Gastroesophageal sphincter (tissue), 4 donors: ENCODE results near the gene WDR73. TPM values are rescaled to one million over a fixed set of nuclear protein-coding genes. Genes with fewer than 3 reads are reported as not detected.
"Not testable (repeated sequence)": the region's sequence is repeated elsewhere in the genome, so short reads cannot be mapped to it uniquely, and the experiment has no call there.

Source experiments
- ATAC-seq: fragments of 150-250 bp; one replicate; pipeline ENCODE4 v1.9.1; 2016; ENCODE audit warnings: mild to moderate bottlenecking, moderate library complexity
- H3K27ac ChIP-seq, 4 donors: fragments of 200-600 bp; sonication (generic) in 3 of 4; 1 replicate in 3 of 4; 2 replicates in 1 of 4; pipeline ENCODE4 v1.5.1; 2016 to 2019
- H3K27me3 ChIP-seq: fragments of 200-600 bp; sonication (generic); one replicate; pipeline ENCODE4 v1.5.1; 2019
- H3K36me3 ChIP-seq, 2 donors: fragments of 200-600 bp; sonication (generic); one replicate each; pipeline ENCODE4 v1.5.1; 2019; ENCODE audit warnings: control low read depth in 1 of 2
- H3K4me1 ChIP-seq, 3 donors: fragments of 200-600 bp; sonication (generic); 1 replicate in 2 of 3; 2 replicates in 1 of 3; pipeline ENCODE4 v1.5.1; 2016 to 2019; ENCODE audit warnings: control low read depth in 2 of 3
- H3K4me3 ChIP-seq, 2 donors: fragments of 200-600 bp; sonication (generic); one replicate each; pipeline ENCODE4 v1.5.1; 2019; ENCODE audit warnings: mild to moderate bottlenecking in 1 of 2, moderate library complexity in 1 of 2
- H3K9me3 ChIP-seq, 3 donors: fragments of 200-600 bp; sonication (generic); one replicate each; pipeline ENCODE4 v1.5.1; 2017 to 2019; ENCODE audit warnings: control low read depth in 2 of 3
- EP300 ChIP-seq: sonication (generic); formaldehyde crosslinking; IDR thresholded peaks from one replicate; pipeline ENCODE4 v1.6.1; 2017; ENCODE audit warnings: antibody characterized with exemption, mild to moderate bottlenecking
- POLR2A ChIP-seq, 2 donors: fragments of 450-650 bp; IDR thresholded peaks; one replicate each; pipeline ENCODE4 v1.6.1; 2017; ENCODE audit warnings: antibody characterized with exemption in 2 of 2, mild to moderate bottlenecking in 2 of 2, moderate library complexity in 1 of 2
- POLR2AphosphoS5 ChIP-seq: sonication (generic); formaldehyde crosslinking; IDR thresholded peaks from one replicate; pipeline ENCODE4 v1.6.1; 2017; ENCODE audit warnings: antibody characterized with exemption
- WGBS, 2 donors: methylation state at CpG; one replicate each; pipeline ENCODE4 v1.1.5; 2018; ENCODE audit warnings: low coverage in 1 of 2; 5-methylcytosine and 5-hydroxymethylcytosine counted together
- total RNA-seq, 4 donors: library from RNA; depleted of rRNA; stranded (reverse); fragments of >200 nt; gene quantifications; one replicate each; pipeline ENCODE4 v1.1.0, GENCODE V29; 2016
- TF ChIP-seq, protein P1 (sequence below), 4 experiments: fragments of 200-600 bp in 2 of 4; fragments of 450-650 bp in 2 of 4; sonication (generic) in 1 of 4; IDR thresholded peaks; one replicate each; pipeline ENCODE4 v1.5.1; 2017 to 2019; ENCODE audit warnings: antibody characterized with exemption in 4 of 4, mild to moderate bottlenecking in 2 of 4, moderate library complexity in 2 of 4

Gene WDR73
- total RNA-seq, 4 donors from 2014 or later: 12.6 to 43.3 (median 20.2) TPM

DNA sequence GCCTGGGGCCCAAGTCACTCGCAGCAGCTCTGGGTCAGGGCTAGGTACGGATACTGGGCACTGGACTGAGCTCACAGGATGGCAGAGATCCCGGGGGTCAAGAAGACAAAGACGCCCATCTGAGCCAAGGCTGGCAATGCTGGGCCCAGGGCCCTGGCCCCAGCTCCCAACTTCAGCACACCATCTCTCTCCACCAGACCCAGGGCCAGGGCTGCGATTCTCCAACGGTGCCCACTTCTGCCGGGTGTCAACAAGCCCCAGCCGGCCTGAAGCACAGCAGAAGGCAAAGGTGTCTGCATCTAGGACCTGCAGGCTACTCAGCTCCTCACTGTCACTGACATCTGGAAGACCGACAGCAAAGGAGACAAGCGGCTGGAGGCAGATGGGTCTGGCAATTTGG, 8.6 kb downstream of the WDR73 start:
- Histone ChIP-seq H3K4me1 (peaks cover 0 to 17% (median 0%) of the 10 kb centered on the region in 3 donors), H3K9me3 (no peaks in the 10 kb centered on the region), H3K36me3 (peaks cover 0 to 100% of the 10 kb centered on the region in 2 donors), H3K27ac (no peak overlapping the region), H3K27me3 (no peaks in the 10 kb centered on the region), H3K4me3 (no peak overlapping the region)
- no peak for ATAC-seq
- WGBS, 2 donors: 100% methylated on average over 2 of the region's 10 CpGs; no CpG with 5 or more reads in 1 of the 2 donors
- no peak for TF ChIP-seq POLR2A (IDR thresholded peaks at IDR 0.05)
- no peak for TF ChIP-seq POLR2AphosphoS5
- TF ChIP-seq EP300: no peak
- TF ChIP-seq, protein P1, sequence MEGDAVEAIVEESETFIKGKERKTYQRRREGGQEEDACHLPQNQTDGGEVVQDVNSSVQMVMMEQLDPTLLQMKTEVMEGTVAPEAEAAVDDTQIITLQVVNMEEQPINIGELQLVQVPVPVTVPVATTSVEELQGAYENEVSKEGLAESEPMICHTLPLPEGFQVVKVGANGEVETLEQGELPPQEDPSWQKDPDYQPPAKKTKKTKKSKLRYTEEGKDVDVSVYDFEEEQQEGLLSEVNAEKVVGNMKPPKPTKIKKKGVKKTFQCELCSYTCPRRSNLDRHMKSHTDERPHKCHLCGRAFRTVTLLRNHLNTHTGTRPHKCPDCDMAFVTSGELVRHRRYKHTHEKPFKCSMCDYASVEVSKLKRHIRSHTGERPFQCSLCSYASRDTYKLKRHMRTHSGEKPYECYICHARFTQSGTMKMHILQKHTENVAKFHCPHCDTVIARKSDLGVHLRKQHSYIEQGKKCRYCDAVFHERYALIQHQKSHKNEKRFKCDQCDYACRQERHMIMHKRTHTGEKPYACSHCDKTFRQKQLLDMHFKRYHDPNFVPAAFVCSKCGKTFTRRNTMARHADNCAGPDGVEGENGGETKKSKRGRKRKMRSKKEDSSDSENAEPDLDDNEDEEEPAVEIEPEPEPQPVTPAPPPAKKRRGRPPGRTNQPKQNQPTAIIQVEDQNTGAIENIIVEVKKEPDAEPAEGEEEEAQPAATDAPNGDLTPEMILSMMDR (IDR thresholded peaks at IDR 0.05): no peak

DNA sequence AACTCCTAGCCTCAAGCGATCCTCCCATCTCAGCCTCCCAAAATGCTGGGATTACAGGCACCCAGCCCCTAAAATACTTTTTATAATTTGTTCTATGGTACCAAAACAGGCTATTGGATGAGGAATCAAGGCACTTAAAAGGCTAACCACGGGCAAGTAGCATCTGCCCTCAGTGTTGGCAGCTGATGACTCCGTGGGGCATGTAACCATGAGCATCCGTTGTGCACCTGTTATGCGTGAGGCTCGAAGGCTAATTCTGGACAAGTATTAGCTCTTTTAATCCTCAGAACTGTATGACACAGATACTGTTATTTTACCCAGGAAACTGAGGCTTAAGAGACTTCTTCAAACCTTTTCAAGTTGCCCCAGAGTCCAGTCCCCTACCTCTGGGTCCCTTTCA, 10.2 kb downstream of the WDR73 start:
- WGBS, 2 donors: 90 to 91% methylated on average over 4 to 6 of the region's 6 CpGs
- no peak overlapping the region for H3K4me3 ChIP-seq
- H3K27me3 ChIP-seq: no peaks in the 10 kb centered on the region
- H3K4me1 ChIP-seq: peaks cover 0 to 5% (median 0%) of the 10 kb centered on the region in 3 donors
- TF ChIP-seq EP300: no peak
- TF ChIP-seq POLR2A (IDR thresholded peaks at IDR 0.05): no peak
- no peaks in the 10 kb centered on the region for H3K9me3 ChIP-seq
- no peak for ATAC-seq
- peaks cover 0 to 100% of the 10 kb centered on the region in 2 donors for H3K36me3 ChIP-seq
- H3K27ac ChIP-seq: no peak overlapping the region

DNA sequence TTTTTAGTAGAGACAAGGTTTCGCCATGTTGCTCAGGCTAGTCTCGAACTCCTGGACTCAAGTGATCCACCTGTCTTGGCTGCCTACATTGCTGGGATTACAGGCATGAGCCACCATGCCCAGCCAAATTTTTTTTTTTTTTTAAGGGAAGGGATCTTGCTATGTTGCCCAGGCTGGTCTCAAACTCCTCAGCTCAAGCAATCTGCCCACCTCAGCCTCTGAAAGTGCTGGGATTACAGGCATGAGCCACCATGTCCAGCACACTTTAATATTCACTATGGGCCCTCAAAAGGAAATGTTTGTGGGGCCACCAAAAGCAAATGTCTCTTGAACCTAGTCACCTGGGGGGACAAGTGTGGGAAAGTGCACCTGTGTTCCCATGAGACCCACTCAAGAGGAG, 11.4 kb downstream of the WDR73 start:
- H3K4me1 ChIP-seq, H3K4me3 ChIP-seq, H3K27ac ChIP-seq, H3K27me3 ChIP-seq, ATAC-seq, H3K9me3 ChIP-seq: not testable (repeated sequence)
- WGBS, 2 donors: 71 to 93% methylated on average over 2 of the region's 2 CpGs
- H3K36me3 ChIP-seq: peaks cover 0 to 100% of the 10 kb centered on the region in 2 donors

DNA sequence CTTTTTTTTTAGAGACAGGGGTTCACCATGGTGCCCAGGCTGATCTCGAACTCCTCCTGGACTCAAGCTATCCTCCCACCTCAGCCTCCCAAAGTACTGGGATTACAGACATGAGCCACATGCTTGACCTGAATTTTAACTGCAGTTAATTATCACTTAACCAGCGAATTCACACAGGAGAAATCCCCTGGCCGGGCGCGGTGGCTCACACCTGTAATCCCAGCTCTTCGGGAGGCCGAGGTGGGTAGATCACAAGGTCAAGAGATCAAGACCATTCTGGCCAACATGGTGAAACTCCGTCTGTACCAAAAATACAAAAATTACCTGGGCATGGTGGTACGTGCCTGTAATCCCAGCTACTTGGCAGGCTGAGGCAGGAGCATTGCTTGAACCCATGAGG, 12.2 kb downstream of the WDR73 start:
- H3K4me3 ChIP-seq, H3K9me3 ChIP-seq, H3K27ac ChIP-seq, H3K4me1 ChIP-seq, ATAC-seq, H3K27me3 ChIP-seq: not testable (repeated sequence)
- H3K36me3 ChIP-seq: peaks cover 0 to 99% of the 10 kb centered on the region in 2 donors
- WGBS, 2 donors: 86 to 100% methylated on average over 1 to 6 of the region's 9 CpGs

DNA sequence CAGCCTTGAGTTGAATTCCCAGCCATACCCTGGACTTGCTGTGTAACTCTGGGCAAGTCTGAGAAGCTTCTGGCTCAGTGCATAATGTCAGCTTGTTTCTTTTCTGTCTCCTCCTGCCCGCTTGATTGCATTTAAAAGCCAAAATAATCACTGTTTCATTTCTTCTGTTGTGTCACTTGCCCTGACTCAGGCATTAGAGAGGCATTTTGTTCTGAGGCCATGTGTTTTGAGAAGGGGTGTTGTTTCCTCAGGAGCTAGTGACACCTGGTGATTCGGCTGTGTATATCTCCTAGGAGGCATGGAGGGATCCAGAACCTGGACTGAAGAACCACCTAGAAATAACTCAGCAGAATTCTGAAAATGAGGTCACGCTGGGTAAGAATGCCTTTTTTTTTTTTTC, 16.0 kb downstream of the WDR73 start:
- TF ChIP-seq, protein P1 (IDR thresholded peaks at IDR 0.05): no peak
- TF ChIP-seq POLR2AphosphoS5 (no peak), POLR2A (IDR thresholded peaks at IDR 0.05) (no peak), EP300 (no peak)
- no peak for ATAC-seq
- Histone ChIP-seq H3K9me3 (no peaks in the 10 kb centered on the region), H3K36me3 (peaks cover 0 to 68% of the 10 kb centered on the region in 2 donors), H3K27ac (no peak overlapping the region), H3K27me3 (no peaks in the 10 kb centered on the region), H3K4me1 (peaks cover 0 to 28% (median 5%) of the 10 kb centered on the region in 3 donors), H3K4me3 (no peak overlapping the region)
- 55 to 56% methylated on average over 3 of the region's 3 CpGs for WGBS, 2 donors

DNA sequence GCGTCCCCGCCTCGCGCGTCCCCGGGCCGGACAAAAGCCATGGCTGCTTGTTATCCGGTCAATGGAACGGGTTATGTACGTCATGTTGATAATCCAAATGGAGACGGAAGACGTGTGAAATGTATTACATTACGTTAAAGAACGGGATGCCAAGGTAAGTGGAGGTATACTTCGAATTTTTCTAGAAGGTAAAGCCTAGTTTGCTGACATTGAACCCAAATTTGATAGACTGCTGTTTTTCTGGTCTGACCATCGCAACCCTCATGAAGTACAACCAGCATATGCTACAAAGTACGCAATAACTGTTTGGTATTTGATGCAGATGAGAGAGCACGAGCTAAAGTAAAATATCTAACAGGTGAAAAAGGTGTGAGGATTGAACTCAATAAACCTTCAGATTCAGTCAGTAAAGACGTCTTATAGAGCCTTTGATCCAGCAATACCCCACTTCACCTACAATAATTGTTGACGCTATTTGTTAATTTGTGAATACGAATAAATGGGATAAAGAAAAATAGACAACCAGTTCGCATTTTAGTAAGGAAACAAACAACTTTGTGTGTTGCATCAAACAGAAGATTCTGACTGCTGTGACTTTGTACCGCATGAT, 19.8 kb downstream of the WDR73 start:
- H3K4me1 ChIP-seq: peaks cover 8 to 55% (median 17%) of the 10 kb centered on the region in 3 donors
- H3K27me3 ChIP-seq: no peaks in the 10 kb centered on the region
- H3K9me3 ChIP-seq: no peaks in the 10 kb centered on the region
- H3K27ac ChIP-seq: peak overlapping the region; percentile 60 to 96 (median 94)
- peaks cover 0 to 30% of the 10 kb centered on the region in 2 donors for H3K36me3 ChIP-seq
- no peak for ATAC-seq
- TF ChIP-seq EP300 (no peak), POLR2A (IDR thresholded peaks at IDR 0.05) (no peak), POLR2AphosphoS5 (no peak)
- TF ChIP-seq, protein P1 (IDR thresholded peaks at IDR 0.05): peak in 1 of 4 experiments; percentile 1
- WGBS, 2 donors: 33 to 55% methylated on average over 9 to 13 of the region's 23 CpGs
- H3K4me3 ChIP-seq: peak overlapping the region; percentile 52 to 78
